ENCODE data around the gene GPR12.
"Not testable (repeated sequence)": the region's sequence is repeated elsewhere in the genome, so short reads cannot be mapped to it uniquely, and the experiment has no call there.

The GPR12 gene

GRCh38 chr13:26727122-26727521, 33.5 kb downstream of the GPR12 start:
- H3K36me3 ChIP-seq (ENCODE audit: insufficient read depth, low read length): no peaks in the 10 kb centered on the region
- no peak overlapping the region for H3K4me3 ChIP-seq
- DNase-seq (ENCODE audit: low read depth, low spot score): no peak
- TF ChIP-seq EZH2 (IDR thresholded peaks at IDR 0.05) (no peak), POLR2AphosphoS5 (IDR thresholded peaks at IDR 0.05; ENCODE audit: borderline replicate concordance, low read depth, low read length) (no peak), FOXP2 (optimal IDR thresholded peaks at IDR 0.05; ENCODE audit: control extremely low read depth, extremely low read length, insufficient read depth) (no peak)
- no peak overlapping the region for H3K27ac ChIP-seq
- H3K9ac ChIP-seq (ENCODE audit: insufficient read length): no peak overlapping the region
- no peaks in the 10 kb centered on the region for H3K9me3 ChIP-seq (ENCODE audit: low read depth, low read length)

GRCh38 chr13:26726684-26727083, 33.9 kb downstream of the GPR12 start:
- H3K36me3 ChIP-seq (ENCODE audit: insufficient read depth, low read length): no peaks in the 10 kb centered on the region
- TF ChIP-seq FOXP2 (optimal IDR thresholded peaks at IDR 0.05; ENCODE audit: control extremely low read depth, extremely low read length, insufficient read depth) (no peak), POLR2AphosphoS5 (IDR thresholded peaks at IDR 0.05; ENCODE audit: borderline replicate concordance, low read depth, low read length) (no peak), EZH2 (IDR thresholded peaks at IDR 0.05) (no peak)
- no peaks in the 10 kb centered on the region for H3K9me3 ChIP-seq (ENCODE audit: low read depth, low read length)
- H3K9ac ChIP-seq (ENCODE audit: insufficient read length): no peak overlapping the region
- H3K27ac ChIP-seq: no peak overlapping the region
- DNase-seq (ENCODE audit: low read depth, low spot score): no peak
- no peak overlapping the region for H3K4me3 ChIP-seq

DNA sequence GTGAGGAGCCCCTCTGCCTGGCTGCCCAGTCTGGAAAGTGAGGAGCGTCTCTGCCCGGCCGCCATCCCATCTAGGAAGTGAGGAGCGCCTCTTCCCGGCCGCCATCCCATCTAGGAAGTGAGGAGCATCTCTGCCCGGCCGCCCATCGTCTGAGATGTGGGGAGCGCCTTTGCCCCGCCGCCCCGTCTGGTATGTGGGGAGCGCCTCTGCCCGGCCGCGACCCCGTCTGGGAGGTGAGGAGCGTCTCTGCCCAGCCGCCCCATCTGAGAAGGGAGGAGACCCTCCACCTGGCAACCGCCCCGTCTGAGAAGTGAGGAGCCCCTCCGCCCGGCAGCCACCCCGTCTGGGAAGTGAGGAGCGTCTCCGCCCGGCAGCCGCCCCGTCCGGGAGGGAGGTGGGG, 37.0 kb downstream of the GPR12 start:
- H3K4me3 ChIP-seq; H3K36me3 ChIP-seq (ENCODE audit: insufficient read depth, low read length); H3K9me3 ChIP-seq (ENCODE audit: low read depth, low read length); H3K27ac ChIP-seq; DNase-seq (ENCODE audit: low read depth, low spot score); H3K9ac ChIP-seq (ENCODE audit: insufficient read length): not testable (repeated sequence)

DNA sequence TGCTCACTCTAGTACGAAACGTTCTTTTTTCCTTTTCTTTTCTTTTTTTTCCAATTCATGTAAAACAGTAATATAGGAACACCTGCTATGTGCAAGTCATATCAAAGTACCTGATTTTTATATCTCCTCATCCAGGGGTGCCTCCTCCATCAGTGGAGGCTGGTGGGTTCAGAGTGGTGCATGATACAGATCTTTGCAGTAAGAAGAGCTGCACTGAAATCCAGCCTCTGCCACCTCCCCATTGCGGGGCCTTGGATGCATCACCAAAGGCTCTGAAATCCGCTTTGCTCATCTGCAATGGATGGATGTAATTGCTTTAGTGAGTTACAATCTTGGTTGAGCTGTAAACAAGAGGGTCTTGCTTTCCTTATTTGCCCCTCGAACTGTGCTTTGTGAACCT, 38.3 kb downstream of the GPR12 start:
- Histone ChIP-seq H3K9ac (ENCODE audit: insufficient read length) (no peak overlapping the region), H3K4me3 (no peak overlapping the region), H3K27ac (no peak overlapping the region), H3K9me3 (ENCODE audit: low read depth, low read length) (no peaks in the 10 kb centered on the region), H3K36me3 (ENCODE audit: insufficient read depth, low read length) (no peaks in the 10 kb centered on the region)
- no peak for DNase-seq (ENCODE audit: low read depth, low spot score)
- no peak for TF ChIP-seq POLR2AphosphoS5 (IDR thresholded peaks at IDR 0.05; ENCODE audit: borderline replicate concordance, low read depth, low read length)
- no peak for TF ChIP-seq FOXP2 (optimal IDR thresholded peaks at IDR 0.05; ENCODE audit: control extremely low read depth, extremely low read length, insufficient read depth)
- no peak for TF ChIP-seq EZH2 (IDR thresholded peaks at IDR 0.05)

GRCh38 chr13:26721251-26722121, 39.1 kb downstream of the GPR12 start:
- no peak for DNase-seq (ENCODE audit: low read depth, low spot score)

DNA sequence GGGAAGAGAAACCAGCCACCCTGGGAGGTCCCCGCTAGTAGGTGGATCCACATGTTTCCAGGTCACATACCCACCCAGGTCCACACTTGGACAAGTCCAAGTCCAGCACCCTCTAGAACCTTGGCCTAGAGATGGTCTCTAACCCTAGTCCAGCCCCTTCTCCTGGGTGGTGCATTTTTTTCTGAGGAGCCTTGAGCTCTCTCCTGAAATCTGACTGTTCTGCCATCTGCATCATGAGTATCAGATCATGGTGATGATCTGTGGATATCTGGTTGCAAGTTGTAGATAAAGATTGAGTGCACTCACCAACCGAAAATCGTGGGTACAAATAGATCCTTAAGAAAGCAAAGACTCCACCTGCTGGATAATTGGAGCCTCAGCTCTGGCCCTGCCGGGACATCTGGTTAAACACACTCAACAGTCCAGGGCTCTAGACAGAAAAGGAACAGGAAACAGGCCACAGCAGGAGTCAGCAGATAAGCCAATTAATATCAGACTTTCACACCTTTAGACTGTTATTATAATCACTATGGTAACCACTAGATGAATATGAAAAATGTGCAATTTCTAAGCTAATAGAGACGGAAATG, 41.1 kb downstream of the GPR12 start:
- H3K9me3 ChIP-seq (ENCODE audit: low read depth, low read length): no peaks in the 10 kb centered on the region
- no peak overlapping the region for H3K27ac ChIP-seq
- H3K9ac ChIP-seq (ENCODE audit: insufficient read length): no peak overlapping the region
- DNase-seq (ENCODE audit: low read depth, low spot score): no peak
- H3K36me3 ChIP-seq (ENCODE audit: insufficient read depth, low read length): no peaks in the 10 kb centered on the region
- no peak overlapping the region for H3K4me3 ChIP-seq
- TF ChIP-seq FOXP2 (optimal IDR thresholded peaks at IDR 0.05; ENCODE audit: control extremely low read depth, extremely low read length, insufficient read depth) (no peak), POLR2AphosphoS5 (IDR thresholded peaks at IDR 0.05; ENCODE audit: borderline replicate concordance, low read depth, low read length) (no peak), EZH2 (IDR thresholded peaks at IDR 0.05) (no peak)

More at GRCh38 chr13:26721251-26722121, 39.1 kb downstream of the GPR12 start:
- no peak overlapping the region for H3K27ac ChIP-seq
- H3K9me3 ChIP-seq (ENCODE audit: low read depth, low read length): no peaks in the 10 kb centered on the region
- H3K9ac ChIP-seq (ENCODE audit: insufficient read length): no peak overlapping the region
- no peak for TF ChIP-seq FOXP2 (optimal IDR thresholded peaks at IDR 0.05; ENCODE audit: control extremely low read depth, extremely low read length, insufficient read depth)
- TF ChIP-seq POLR2AphosphoS5 (IDR thresholded peaks at IDR 0.05; ENCODE audit: borderline replicate concordance, low read depth, low read length): no peak
- TF ChIP-seq EZH2 (IDR thresholded peaks at IDR 0.05): no peak
- H3K4me3 ChIP-seq: no peak overlapping the region
- H3K36me3 ChIP-seq (ENCODE audit: insufficient read depth, low read length): no peaks in the 10 kb centered on the region

- Histone ChIP-seq H3K9me3 (ENCODE audit: low read depth, low read length) (no peaks in the 10 kb centered on the region), H3K9ac (ENCODE audit: insufficient read length) (no peak overlapping the region), H3K4me3 (no peak overlapping the region), H3K36me3 (ENCODE audit: insufficient read depth, low read length) (no peaks in the 10 kb centered on the region), H3K27ac (no peak overlapping the region)
- DNase-seq (ENCODE audit: low read depth, low spot score): no peak
- TF ChIP-seq POLR2AphosphoS5 (IDR thresholded peaks at IDR 0.05; ENCODE audit: borderline replicate concordance, low read depth, low read length) (no peak), EZH2 (IDR thresholded peaks at IDR 0.05) (no peak), FOXP2 (optimal IDR thresholded peaks at IDR 0.05; ENCODE audit: control extremely low read depth, extremely low read length, insufficient read depth) (no peak)
Observed at GRCh38 chr13:26718872-26719271, 41.7 kb downstream of the GPR12 start.

- TF ChIP-seq EZH2 (IDR thresholded peaks at IDR 0.05) (no peak), POLR2AphosphoS5 (IDR thresholded peaks at IDR 0.05; ENCODE audit: borderline replicate concordance, low read depth, low read length) (no peak), FOXP2 (optimal IDR thresholded peaks at IDR 0.05; ENCODE audit: control extremely low read depth, extremely low read length, insufficient read depth) (no peak)
- Histone ChIP-seq H3K9me3 (ENCODE audit: low read depth, low read length) (no peaks in the 10 kb centered on the region), H3K4me3 (no peak overlapping the region), H3K9ac (ENCODE audit: insufficient read length) (no peak overlapping the region), H3K27ac (no peak overlapping the region), H3K36me3 (ENCODE audit: insufficient read depth, low read length) (no peaks in the 10 kb centered on the region)
- DNase-seq (ENCODE audit: low read depth, low spot score): no peak
Observed at GRCh38 chr13:26718146-26718545, 42.4 kb downstream of the GPR12 start.
